Trophoblast cell (in vitro differentiated cells and primary cell): ENCODE data around the gene SULT1C4.
A peak's percentile ranks its signal among the peaks of the same experiment; 100 is the strongest.

Experiments
- DNase-seq, 2 donors: peaks; one replicate each; pipeline ENCODE4 v3.0.0-alpha.2; 2016
- H2AFZ ChIP-seq: 2 replicates; pipeline ENCODE4 v1.6.1; 2013; ENCODE audit warnings: low read length, moderate library complexity, mild to moderate bottlenecking; ENCODE audit not compliant: insufficient read depth, poor library complexity
- H2AK5ac ChIP-seq: 2 replicates; pipeline ENCODE4 v1.6.1; 2013; ENCODE audit warnings: mild to moderate bottlenecking, low read length
- H2BK120ac ChIP-seq: 2 replicates; pipeline ENCODE4 v1.6.1; 2013; ENCODE audit warnings: low read length, mild to moderate bottlenecking, moderate library complexity; ENCODE audit not compliant: insufficient read depth, poor library complexity
- H2BK12ac ChIP-seq: 2 replicates; pipeline ENCODE4 v1.6.1; 2013; ENCODE audit warnings: mild to moderate bottlenecking, low read length, moderate library complexity
- H2BK5ac ChIP-seq: 2 replicates; pipeline ENCODE4 v1.6.1; 2013; ENCODE audit warnings: low read length, low read depth, moderate library complexity, mild to moderate bottlenecking; ENCODE audit not compliant: poor library complexity
- H3K14ac ChIP-seq: 2 replicates; pipeline ENCODE4 v1.6.1; 2013; ENCODE audit warnings: mild to moderate bottlenecking, low read length
- H3K18ac ChIP-seq: 2 replicates; pipeline ENCODE4 v1.6.1; 2013; ENCODE audit warnings: mild to moderate bottlenecking, low read length
- H3K23ac ChIP-seq: 2 replicates; pipeline ENCODE4 v1.6.1; 2013; ENCODE audit warnings: low read length
- H3K27ac ChIP-seq: 2 replicates; pipeline ENCODE4 v1.5.1; 2013; ENCODE audit warnings: low read depth, mild to moderate bottlenecking, inconsistent platforms, low read length, moderate library complexity
- H3K27me3 ChIP-seq: 2 replicates; pipeline ENCODE4 v1.6.1; 2013; ENCODE audit warnings: inconsistent platforms, mild to moderate bottlenecking, low read length, moderate library complexity; ENCODE audit not compliant: insufficient read depth
- H3K36me3 ChIP-seq, 2 experiments: 1 replicate in 1 of 2; 2 replicates in 1 of 2; pipeline ENCODE4 v1.6.1; 2013; ENCODE audit warnings: low read length in 2 of 2, mild to moderate bottlenecking in 2 of 2, moderate library complexity in 1 of 2; ENCODE audit not compliant: insufficient read depth in 2 of 2, control insufficient read depth in 1 of 2
- H3K4ac ChIP-seq: 2 replicates; pipeline ENCODE4 v1.6.1; 2013; ENCODE audit warnings: low read depth, mild to moderate bottlenecking, low read length, moderate library complexity
- H3K4me1 ChIP-seq, 2 experiments: 1 replicate in 1 of 2; 2 replicates in 1 of 2; pipeline ENCODE4 v1.6.1; 2013; ENCODE audit warnings: low read length in 2 of 2, mild to moderate bottlenecking in 2 of 2, moderate library complexity in 1 of 2; ENCODE audit not compliant: insufficient read depth in 2 of 2, control insufficient read depth in 1 of 2
- H3K4me2 ChIP-seq: 2 replicates; pipeline ENCODE4 v1.6.1; 2013; ENCODE audit warnings: inconsistent platforms, mild to moderate bottlenecking, low read length, moderate library complexity
- H3K4me3 ChIP-seq: 2 replicates; pipeline ENCODE4 v1.5.1; 2013; ENCODE audit warnings: mild to moderate bottlenecking, low read depth, low read length, inconsistent platforms
- H3K79me1 ChIP-seq: one replicate; pipeline ENCODE4 v1.6.1; 2013; ENCODE audit warnings: low read length
- H3K79me2 ChIP-seq: 2 replicates; pipeline ENCODE4 v1.6.1; 2013; ENCODE audit warnings: low read length, mild to moderate bottlenecking; ENCODE audit not compliant: control insufficient read depth, insufficient read depth, poor library complexity
- H3K9ac ChIP-seq: 2 replicates; pipeline ENCODE4 v1.6.1; 2013; ENCODE audit warnings: mild to moderate bottlenecking, low read length
- H3K9me3 ChIP-seq: 2 replicates; pipeline ENCODE4 v1.6.1; 2013; ENCODE audit warnings: low read depth, mild to moderate bottlenecking, control low read depth, inconsistent platforms, low read length; ENCODE audit not compliant: insufficient read depth
- H4K12ac ChIP-seq: 2 replicates; pipeline ENCODE4 v1.6.1; 2013; ENCODE audit warnings: low read depth, mild to moderate bottlenecking, low read length, moderate library complexity
- H4K8ac ChIP-seq: 2 replicates; pipeline ENCODE4 v1.6.1; 2013; ENCODE audit warnings: low read depth, mild to moderate bottlenecking, low read length, moderate library complexity
- H4K91ac ChIP-seq: one replicate; pipeline ENCODE4 v1.6.1; 2013; ENCODE audit warnings: low read depth, mild to moderate bottlenecking, low read length, moderate library complexity
- WGBS: extraction: QIAGEN DNeasy Blood & Tissue Kit; methylation state at CpG from one replicate; pipeline ENCODE4 v1.1.7; 2013; ENCODE audit warnings: missing lambda C conversion rate; ENCODE audit not compliant: insufficient read length, insufficient coverage; ENCODE audit errors: extremely low coverage; 5-methylcytosine and 5-hydroxymethylcytosine counted together

Gene SULT1C4

DNA sequence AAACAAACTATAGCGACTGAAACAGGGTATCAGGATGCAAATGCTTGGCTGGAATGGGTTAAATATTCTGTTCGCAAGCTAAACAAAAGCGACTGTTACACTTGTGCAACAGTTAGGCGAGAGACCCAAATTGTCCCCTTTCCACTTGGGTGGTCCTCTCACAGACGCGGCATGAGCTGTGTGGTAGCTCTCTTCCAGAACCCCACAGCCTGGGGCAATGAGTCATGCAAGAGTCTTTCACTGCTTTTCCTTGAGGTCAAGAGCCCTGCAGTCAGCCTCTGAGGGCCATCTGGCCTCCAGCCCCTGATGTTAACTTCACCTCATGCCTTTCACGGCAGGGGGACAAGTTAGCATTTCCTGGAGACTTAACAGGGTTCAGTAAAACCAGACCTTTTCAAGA lies 25.7 kb downstream of the SULT1C4 start:
- no peak overlapping the region for H4K8ac ChIP-seq
- H3K14ac ChIP-seq: no peak overlapping the region
- H4K91ac ChIP-seq: no peak overlapping the region
- no peaks in the 10 kb centered on the region for H3K79me1 ChIP-seq
- peak in 1 of 2 donors; percentile 12 for DNase-seq
- H2BK5ac ChIP-seq: no peak overlapping the region
- H2AFZ ChIP-seq: no peak overlapping the region
- H3K4ac ChIP-seq: no peak overlapping the region
- H4K12ac ChIP-seq: no peak overlapping the region
- H3K79me2 ChIP-seq: no peaks in the 10 kb centered on the region
- H2BK120ac ChIP-seq: no peak overlapping the region
- H2BK12ac ChIP-seq: no peak overlapping the region
- no peak overlapping the region for H2AK5ac ChIP-seq
- no peak overlapping the region for H3K4me3 ChIP-seq
- no peak overlapping the region for H3K9ac ChIP-seq
- H3K27me3 ChIP-seq: no peaks in the 10 kb centered on the region
- no peak overlapping the region for H3K27ac ChIP-seq
- peaks cover 20% of the 10 kb centered on the region for H3K9me3 ChIP-seq
- H3K4me1 ChIP-seq: peaks cover 0 to 2% of the 10 kb centered on the region in 2 experiments
- H3K18ac ChIP-seq: no peak overlapping the region
- H3K4me2 ChIP-seq: no peak overlapping the region
- H3K23ac ChIP-seq: no peak overlapping the region
- peaks cover 0 to 2% of the 10 kb centered on the region in 2 experiments for H3K36me3 ChIP-seq
- WGBS: no CpG with 5 or more reads among the region's 7 CpGs

DNA sequence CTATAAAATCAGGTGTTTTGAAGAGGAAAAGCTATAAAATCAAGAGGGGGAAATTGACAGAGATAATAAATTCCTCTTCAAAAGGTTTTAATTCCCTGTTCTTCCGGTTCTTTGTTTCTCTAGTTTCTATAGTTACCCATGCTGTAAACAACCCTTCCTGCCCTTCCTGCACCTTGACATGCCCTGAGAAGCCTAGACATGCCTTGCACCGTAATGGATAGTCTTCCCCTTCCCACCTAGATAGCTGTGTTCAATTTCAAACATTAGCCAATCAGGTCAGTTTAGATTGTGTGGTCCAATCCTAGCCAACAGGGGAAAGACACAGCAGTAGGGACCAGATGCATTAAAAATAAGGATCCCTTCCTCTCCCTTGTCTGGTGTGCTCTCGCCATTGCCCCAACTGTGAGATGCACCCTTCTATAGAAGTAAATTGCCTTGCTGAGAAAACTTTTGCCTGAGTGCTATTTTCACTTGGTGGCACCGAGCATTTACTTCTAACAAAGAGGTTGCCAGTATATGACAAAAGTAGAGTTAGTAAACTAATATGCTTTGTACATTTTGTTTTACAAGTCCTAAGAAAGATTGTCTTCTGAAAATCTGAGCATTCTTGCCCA lies 27.1 kb downstream of the SULT1C4 start:
- Histone ChIP-seq H4K8ac (no peak overlapping the region), H3K4me3 (no peak overlapping the region), H3K27me3 (no peaks in the 10 kb centered on the region), H3K4ac (no peak overlapping the region), H3K36me3 (no peaks in the 10 kb centered on the region), H2AFZ (no peak overlapping the region), H2BK12ac (no peak overlapping the region), H3K14ac (no peak overlapping the region), H3K9me3 (peaks cover 9% of the 10 kb centered on the region), H3K4me1 (peaks cover 0 to 2% of the 10 kb centered on the region in 2 experiments), H4K91ac (no peak overlapping the region), H3K79me1 (no peaks in the 10 kb centered on the region), H4K12ac (no peak overlapping the region), H2AK5ac (no peak overlapping the region), H3K23ac (no peak overlapping the region), H2BK5ac (no peak overlapping the region), H3K27ac (no peak overlapping the region), H3K4me2 (no peak overlapping the region), H3K18ac (no peak overlapping the region), H2BK120ac (no peak overlapping the region), H3K9ac (no peak overlapping the region), H3K79me2 (no peaks in the 10 kb centered on the region)
- no peak for DNase-seq
- WGBS: no CpG with 5 or more reads among the region's 4 CpGs

DNA sequence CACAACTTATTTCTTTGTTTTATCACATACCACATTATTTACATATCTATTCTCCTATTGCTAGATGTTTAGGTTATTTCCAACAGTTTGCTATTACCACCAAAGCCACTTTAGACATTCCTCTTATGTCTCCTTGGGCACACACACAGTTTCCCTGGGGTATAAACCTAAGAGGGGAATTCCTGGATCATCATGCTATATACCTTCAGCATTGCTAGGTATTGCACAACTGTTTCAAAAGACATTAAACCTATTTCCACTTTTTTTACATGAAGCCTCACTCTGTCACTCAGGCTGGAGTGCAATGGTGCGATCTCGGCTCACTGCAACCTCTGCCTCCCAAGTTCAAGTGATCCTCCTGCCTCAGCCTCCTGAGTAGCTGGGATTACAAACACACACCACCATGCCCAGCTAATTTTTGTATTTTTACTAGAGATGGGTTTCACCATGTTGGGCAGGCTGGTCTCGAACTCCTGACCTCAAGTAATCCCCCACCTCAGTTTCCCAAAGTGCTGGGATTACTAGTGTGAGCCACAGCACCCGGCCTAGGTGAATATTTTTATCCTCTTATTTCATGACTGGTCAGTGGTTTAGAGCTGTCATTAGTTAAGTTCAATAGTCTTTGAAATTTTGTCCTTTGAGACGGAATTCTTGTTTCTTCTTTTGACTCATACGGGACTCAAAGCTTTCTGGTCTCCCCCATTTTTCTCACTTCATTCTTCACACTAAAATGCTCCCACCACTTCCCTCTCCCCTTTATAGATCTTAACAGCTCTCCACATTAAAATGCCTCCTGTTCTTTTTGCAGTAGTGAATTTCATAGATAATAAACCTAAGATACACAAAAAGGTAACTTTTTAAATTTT lies 30.3 kb downstream of the SULT1C4 start:
- WGBS: no CpG with 5 or more reads among the region's 6 CpGs
- Histone ChIP-seq H3K4ac (no peak overlapping the region), H2BK5ac (no peak overlapping the region), H3K27ac (no peak overlapping the region), H3K23ac (no peak overlapping the region), H3K4me1 (peaks cover 0 to 2% of the 10 kb centered on the region in 2 experiments), H3K4me2 (no peak overlapping the region), H2BK12ac (no peak overlapping the region), H4K8ac (no peak overlapping the region), H3K4me3 (no peak overlapping the region), H3K9me3 (peaks cover 3% of the 10 kb centered on the region), H3K18ac (no peak overlapping the region), H2BK120ac (no peak overlapping the region), H2AK5ac (no peak overlapping the region), H3K14ac (no peak overlapping the region), H4K12ac (no peak overlapping the region), H2AFZ (no peak overlapping the region), H3K79me2 (no peaks in the 10 kb centered on the region), H3K36me3 (no peaks in the 10 kb centered on the region), H3K79me1 (no peaks in the 10 kb centered on the region), H3K9ac (no peak overlapping the region), H4K91ac (no peak overlapping the region), H3K27me3 (no peaks in the 10 kb centered on the region)
- peak in 1 of 2 donors; percentile 21 for DNase-seq

DNA sequence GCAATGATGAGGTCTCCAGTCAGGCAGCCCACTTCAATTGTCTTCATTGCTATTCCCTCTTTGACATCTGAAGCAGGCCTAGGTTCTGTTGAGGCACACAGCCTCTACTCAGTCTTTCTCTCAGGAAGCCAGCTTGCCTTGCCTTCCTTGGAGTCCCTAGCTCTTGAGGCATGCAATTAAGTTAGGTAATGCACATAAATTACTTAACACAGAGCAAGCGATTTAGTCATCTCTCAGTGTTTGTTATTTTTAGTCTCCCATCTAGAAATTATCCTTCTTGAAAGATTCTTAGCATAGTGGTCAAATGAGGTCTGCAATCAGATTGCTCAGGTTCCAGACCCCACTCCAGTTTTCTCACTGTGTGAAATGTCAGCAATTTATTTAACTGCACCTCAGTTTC lies 32.0 kb downstream of the SULT1C4 start:
- no peak overlapping the region for H2BK5ac ChIP-seq
- H3K27ac ChIP-seq: no peak overlapping the region
- no peak overlapping the region for H4K12ac ChIP-seq
- no peak overlapping the region for H2AFZ ChIP-seq
- WGBS: no CpG with 5 or more reads among the region's 1 CpG
- DNase-seq: no peak
- no peak overlapping the region for H3K18ac ChIP-seq
- H4K91ac ChIP-seq: no peak overlapping the region
- H2AK5ac ChIP-seq: no peak overlapping the region
- H3K9me3 ChIP-seq: peaks cover 2% of the 10 kb centered on the region
- no peak overlapping the region for H2BK12ac ChIP-seq
- H3K79me2 ChIP-seq: no peaks in the 10 kb centered on the region
- no peak overlapping the region for H2BK120ac ChIP-seq
- H3K4me1 ChIP-seq: no peaks in the 10 kb centered on the region
- H3K4ac ChIP-seq: no peak overlapping the region
- no peak overlapping the region for H3K14ac ChIP-seq
- H3K27me3 ChIP-seq: no peaks in the 10 kb centered on the region
- H4K8ac ChIP-seq: no peak overlapping the region
- H3K4me2 ChIP-seq: no peak overlapping the region
- no peak overlapping the region for H3K4me3 ChIP-seq
- no peaks in the 10 kb centered on the region for H3K36me3 ChIP-seq
- H3K9ac ChIP-seq: no peak overlapping the region
- no peaks in the 10 kb centered on the region for H3K79me1 ChIP-seq
- H3K23ac ChIP-seq: no peak overlapping the region
